Heart right ventricle (tissue), 16 donors: ENCODE measurements around the gene ORC1. TPM values are rescaled to one million over a fixed set of nuclear protein-coding genes. Genes with fewer than 3 reads are reported as not detected.

ENCODE experiments used
- ATAC-seq, 8 donors: fragments of 200-7000 bp; cut with Tn5 transposase; one replicate each; pipeline ENCODE4 v1.9.1; 2020; ENCODE audit warnings: mild to moderate bottlenecking in 8 of 8, moderate library complexity in 8 of 8, moderate number of reproducible peaks in 1 of 8
- DNase-seq, 2 donors: peaks; one replicate each; pipeline ENCODE4 v3.0.0-alpha.2; 2020
- H3K27ac ChIP-seq, 10 donors: fragments of 200-600 bp; sonication (generic) in 2 of 10; one replicate each; pipeline versions ENCODE4 v1.5.0 to v1.8.0; 2020 to 2022; ENCODE audit warnings: mild to moderate bottlenecking in 3 of 10
- H3K27me3 ChIP-seq, 7 donors: fragments of 200-600 bp; one replicate each; pipeline ENCODE4 v1.8.0; 2021 to 2022; ENCODE audit warnings: mild to moderate bottlenecking in 2 of 7
- H3K36me3 ChIP-seq, 9 donors: fragments of 200-600 bp; sonication (generic) in 1 of 9; one replicate each; pipeline versions ENCODE4 v1.5.0 to v1.8.0; 2020 to 2022; ENCODE audit warnings: mild to moderate bottlenecking in 2 of 9
- H3K4me1 ChIP-seq, 9 donors: fragments of 200-600 bp; sonication (generic) in 1 of 9; one replicate each; pipeline versions ENCODE4 v1.5.0 to v1.8.0; 2020 to 2022; ENCODE audit warnings: mild to moderate bottlenecking in 4 of 9
- H3K4me3 ChIP-seq, 10 donors: fragments of 200-600 bp; sonication (generic) in 2 of 10; one replicate each; pipeline versions ENCODE4 v1.5.0 to v1.8.0; 2020 to 2022; ENCODE audit warnings: mild to moderate bottlenecking in 7 of 10, moderate library complexity in 2 of 10
- H3K9me3 ChIP-seq, 11 donors: fragments of 200-600 bp in 10 of 11; sonication (generic) in 2 of 11; one replicate each; pipeline versions ENCODE4 v1.5.0 to v1.8.0; 2013 to 2022; ENCODE audit warnings: mild to moderate bottlenecking in 2 of 11, control low read depth in 1 of 11, moderate library complexity in 1 of 11
- CTCF ChIP-seq, 9 donors: fragments of 200-600 bp; sonication (generic) in 2 of 9; IDR thresholded peaks; one replicate each; pipeline versions ENCODE4 v1.5.0 to v1.8.0; 2021 to 2022; ENCODE audit warnings: antibody characterized with exemption in 9 of 9, mild to moderate bottlenecking in 5 of 9, moderate library complexity in 1 of 9
- WGBS, 2 donors: extraction: QIAGEN DNeasy Blood & Tissue Kit; methylation state at CpG; one replicate each; pipeline ENCODE4 v1.1.7; 2013; ENCODE audit warnings: inconsistent platforms in 1 of 2; 5-methylcytosine and 5-hydroxymethylcytosine counted together
- intact Hi-C, 10 donors: fragments of 100-400 bp; cut with DNase I; formaldehyde crosslinking; loops; one replicate each; pipeline versions ENCODE4 v1.11.1 to v1.14.2; 2022
- polyA plus RNA-seq, 2 donors: library from polyadenylated mRNA; stranded (reverse); fragments of 200-250 nt; gene quantifications; one replicate each; pipeline ENCODE4 v1.2.3, GENCODE V29; 2013
- total RNA-seq, 10 donors: library from RNA; stranded (reverse); fragmentation: NEBNext Ultra II Directional in 3 of 10; extraction: Animal tissue kit (Norgen Biotek cat#: 25700) in 3 of 10; gene quantifications; one replicate each; pipeline versions ENCODE4 v1.2.1 to v1.2.4, GENCODE V29; 2021 to 2023
- donor health status: Arrhythmogenic right ventricular cardiomyopathy.
- donor health status: ischemic (EF 13 %, LVEDD 7.1; RV severe dilation, severe dysfunction).
- donor health status: healthy with polysubstance abuse.
- donor health status: DM: no; HTN: yes; CAD: no.
- donor health status: DM: no; HTN: no; CAD: no.
- donor health status: ischemic (EF 25% LVEDD 6.9; RV normal size, moderate dysfunction).
- donor health status: ischemic (EF 25% LVEDD 5.7; RV mildly dilated, moderate dysfunction).
- donor health status: healthy.
- donor health status: DM: yes; HTN: yes; CAD: no.
- donor health status: Ischemic cardiomyopathy.
- donor health status: ischemic (EF 35%, LVEDD 5.7; RV mildly dilated, moderate dysfunction).
- donor health status: nonischemic (EF 11% LVEDD 7.7; RV severe dilation, severe dysfunction).
- donor health status: DM: yes; HTN: yes; CAD: no.
- donor health status: PGD.
- donor health status: ischemic (EF 29% LVEDD 5.4; RV normal size, mild dysfunction).
- donor health status: nonischemic (EF 23%, LVEDD 6.1; RV moderate dilation, normal function).

Gene ORC1
- total and polyA plus RNA-seq, 12 donors, result 0.08 to 0.90 (median 0.22) TPM; not detected in 3

GRCh38 chr1:52358851-52359497, 45.2 kb downstream of the ORC1 start:
- Histone ChIP-seq H3K27me3 (no peaks in the 10 kb centered on the region), H3K36me3 (peaks cover 9 to 100% (median 83%) of the 10 kb centered on the region in 9 donors), H3K27ac (no peak overlapping the region), H3K9me3 (no peaks in the 10 kb centered on the region), H3K4me1 (peaks cover 0 to 5% (median 0%) of the 10 kb centered on the region in 9 donors), H3K4me3 (no peak overlapping the region)
- 96 to 97% methylated on average over 18 of the region's 18 CpGs for WGBS, 2 donors
- DNase-seq, result no peak
- no peak for TF ChIP-seq CTCF (IDR thresholded peaks at IDR 0.05)
- intact Hi-C loops, result no loop called here
- ATAC-seq, result no peak

- peaks cover 0 to 5% (median 0%) of the 10 kb centered on the region in 9 donors for H3K4me1 ChIP-seq
- WGBS, 2 donors, result 96 to 97% methylated on average over 9 of the region's 9 CpGs
- no peak overlapping the region for H3K4me3 ChIP-seq
- intact Hi-C loops, result no loop called here
- H3K27ac ChIP-seq, result no peak overlapping the region
- DNase-seq (no peak), ATAC-seq (no peak)
- no peak for TF ChIP-seq CTCF (IDR thresholded peaks at IDR 0.05)
- H3K36me3 ChIP-seq, result peaks cover 9 to 100% (median 85%) of the 10 kb centered on the region in 9 donors
- H3K27me3 ChIP-seq, result no peaks in the 10 kb centered on the region
- no peaks in the 10 kb centered on the region for H3K9me3 ChIP-seq
Observed at GRCh38 chr1:52357397-52357796, 46.8 kb downstream of the ORC1 start.

- no peaks in the 10 kb centered on the region for H3K9me3 ChIP-seq
- H3K27ac ChIP-seq, result no peak overlapping the region
- peaks cover 9 to 100% (median 80%) of the 10 kb centered on the region in 9 donors for H3K36me3 ChIP-seq
- no peak overlapping the region for H3K4me3 ChIP-seq
- TF ChIP-seq CTCF (IDR thresholded peaks at IDR 0.05), result no peak
- H3K27me3 ChIP-seq, result no peaks in the 10 kb centered on the region
- DNase-seq (no peak), ATAC-seq (no peak)
- intact Hi-C loops, result no loop called here
- peaks cover 0 to 5% (median 0%) of the 10 kb centered on the region in 9 donors for H3K4me1 ChIP-seq
- 89 to 92% methylated on average over 8 of the region's 8 CpGs for WGBS, 2 donors
Observed at GRCh38 chr1:52356818-52357355, 47.3 kb downstream of the ORC1 start.

- DNase-seq (no peak), ATAC-seq (no peak)
- H3K27ac ChIP-seq, result no peak overlapping the region
- intact Hi-C loops, result no loop called here
- no peak for TF ChIP-seq CTCF (IDR thresholded peaks at IDR 0.05)
- no peaks in the 10 kb centered on the region for H3K27me3 ChIP-seq
- peaks cover 0 to 5% (median 0%) of the 10 kb centered on the region in 9 donors for H3K4me1 ChIP-seq
- peaks cover 9 to 100% (median 73%) of the 10 kb centered on the region in 9 donors for H3K36me3 ChIP-seq
- no peaks in the 10 kb centered on the region for H3K9me3 ChIP-seq
- H3K4me3 ChIP-seq, result no peak overlapping the region
- 88 to 94% methylated on average over 11 of the region's 11 CpGs for WGBS, 2 donors
Observed at GRCh38 chr1:52355847-52356505, 48.2 kb downstream of the ORC1 start.
